HUES6 (cell line): ENCODE results near the gene ZNF620.
"Not testable (repeated sequence)": the region's sequence is repeated elsewhere in the genome, so short reads cannot be mapped to it uniquely, and the experiment has no call there.

Experiments
- H3K27ac ChIP-seq: 2 replicates; pipeline ENCODE4 v1.7.0; 2013; ENCODE audit warnings: low read depth, mild to moderate bottlenecking, low read length, inconsistent platforms
- H3K27me3 ChIP-seq: 2 replicates; pipeline ENCODE4 v1.6.1; 2013; ENCODE audit warnings: low read length; ENCODE audit not compliant: control insufficient read depth, insufficient read depth
- H3K36me3 ChIP-seq: 2 replicates; pipeline ENCODE4 v1.6.1; 2013; ENCODE audit warnings: low read length; ENCODE audit not compliant: control insufficient read depth, insufficient read depth
- H3K4me1 ChIP-seq: 2 replicates; pipeline ENCODE4 v1.6.1; 2013; ENCODE audit warnings: low read length; ENCODE audit not compliant: control insufficient read depth, insufficient read depth
- H3K4me3 ChIP-seq: 2 replicates; pipeline ENCODE4 v1.5.1; 2013; ENCODE audit warnings: low read depth, low read length
- H3K9ac ChIP-seq: one replicate; pipeline ENCODE4 v1.6.1; 2013; ENCODE audit warnings: mild to moderate bottlenecking, low read length
- H3K9me3 ChIP-seq: 2 replicates; pipeline ENCODE4 v1.6.1; 2013; ENCODE audit warnings: low read depth, low read length; ENCODE audit not compliant: control insufficient read depth, insufficient read depth

Gene ZNF620

GRCh38 chr3:40532252-40532651, 26.4 kb downstream of the ZNF620 start:
- Histone ChIP-seq H3K27me3 (no peaks in the 10 kb centered on the region), H3K4me3 (no peak overlapping the region), H3K27ac (no peak overlapping the region), H3K36me3 (peaks cover 89% of the 10 kb centered on the region), H3K9ac (no peak overlapping the region), H3K4me1 (no peaks in the 10 kb centered on the region), H3K9me3 (no peaks in the 10 kb centered on the region)

- Histone ChIP-seq H3K27me3 (no peaks in the 10 kb centered on the region), H3K9ac (no peak overlapping the region), H3K27ac (no peak overlapping the region), H3K36me3 (peaks cover 81% of the 10 kb centered on the region), H3K4me3 (no peak overlapping the region), H3K4me1 (no peaks in the 10 kb centered on the region), H3K9me3 (peaks cover 8% of the 10 kb centered on the region)
These were observed 28.4 kb downstream of the ZNF620 start for GRCh38 chr3:40534283-40534682.

GRCh38 chr3:40546816-40547215, 41.0 kb downstream of the ZNF620 start:
- H3K36me3 ChIP-seq = no peaks in the 10 kb centered on the region
- H3K4me1 ChIP-seq = no peaks in the 10 kb centered on the region
- no peak overlapping the region for H3K27ac ChIP-seq
- H3K9me3 ChIP-seq = peaks cover 5% of the 10 kb centered on the region
- no peak overlapping the region for H3K9ac ChIP-seq
- no peaks in the 10 kb centered on the region for H3K27me3 ChIP-seq
- H3K4me3 ChIP-seq = no peak overlapping the region

- Histone ChIP-seq H3K9me3 (peaks cover 5% of the 10 kb centered on the region), H3K27ac (no peak overlapping the region), H3K27me3 (no peaks in the 10 kb centered on the region), H3K36me3 (no peaks in the 10 kb centered on the region), H3K9ac (no peak overlapping the region), H3K4me3 (no peak overlapping the region), H3K4me1 (no peaks in the 10 kb centered on the region)
These were observed 44.3 kb downstream of the ZNF620 start for GRCh38 chr3:40550167-40550566.

- Histone ChIP-seq H3K36me3 (no peaks in the 10 kb centered on the region), H3K4me3 (no peak overlapping the region), H3K27me3 (no peaks in the 10 kb centered on the region), H3K27ac (no peak overlapping the region), H3K4me1 (no peaks in the 10 kb centered on the region), H3K9me3 (peaks cover 18% of the 10 kb centered on the region; the same call in 1 of the 2 replicates), H3K9ac (no peak overlapping the region)
These were observed 51.8 kb downstream of the ZNF620 start for GRCh38 chr3:40557575-40558161.

GRCh38 chr3:40562482-40562881, 56.6 kb downstream of the ZNF620 start:
- not testable (repeated sequence) for H3K36me3 ChIP-seq, H3K27me3 ChIP-seq, H3K9ac ChIP-seq, H3K27ac ChIP-seq, H3K4me3 ChIP-seq
- Histone ChIP-seq H3K4me1 (peaks cover 11% of the 10 kb centered on the region), H3K9me3 (peaks cover 21% of the 10 kb centered on the region)

- Histone ChIP-seq H3K4me1 (peaks cover 12% of the 10 kb centered on the region), H3K9me3 (peaks cover 35% of the 10 kb centered on the region)
- H3K4me3 ChIP-seq, H3K9ac ChIP-seq, H3K27me3 ChIP-seq, H3K36me3 ChIP-seq, H3K27ac ChIP-seq: not testable (repeated sequence)
These were observed 59.8 kb downstream of the ZNF620 start for GRCh38 chr3:40565629-40566028.

GRCh38 chr3:40566694-40567093, 60.9 kb downstream of the ZNF620 start:
- Histone ChIP-seq H3K27ac (0 out of 2 replicates have a peak overlapping the region, but pooled peaks have one; percentile 23), H3K4me1 (peaks cover 12% of the 10 kb centered on the region), H3K36me3 (no peaks in the 10 kb centered on the region), H3K9ac (no peak overlapping the region), H3K9me3 (peaks cover 32% of the 10 kb centered on the region), H3K4me3 (no peak overlapping the region), H3K27me3 (no peaks in the 10 kb centered on the region)
